Measurements from ENCODE around the gene PAX4.

PAX4 gene

GRCh38 chr7:127608446-127608845 is 9.5 kb downstream of the PAX4 start:
- H3K36me3 Mint-ChIP-seq (ENCODE audit: low read depth) = no peaks in the 10 kb centered on the region
- no peak overlapping the region for H3K27ac Mint-ChIP-seq
- no peak overlapping the region for H3K4me3 Mint-ChIP-seq
- H3K9me3 Mint-ChIP-seq = no peaks in the 10 kb centered on the region
- H3K4me1 Mint-ChIP-seq (ENCODE audit: low read depth) = no peaks in the 10 kb centered on the region
- peaks cover 4% of the 10 kb centered on the region for H3K27me3 Mint-ChIP-seq

- H3K4me1 Mint-ChIP-seq (ENCODE audit: low read depth) = no peaks in the 10 kb centered on the region
- H3K27me3 Mint-ChIP-seq = no peaks in the 10 kb centered on the region
These were observed 17.1 kb downstream of the PAX4 start for GRCh38 chr7:127600885-127601284.

GRCh38 chr7:127598318-127598717 is 19.6 kb downstream of the PAX4 start:
- Mint-ChIP-seq H3K27me3 (no peaks in the 10 kb centered on the region), H3K9me3 (no peaks in the 10 kb centered on the region), H3K27ac (no peak overlapping the region), H3K36me3 (ENCODE audit: low read depth) (no peaks in the 10 kb centered on the region), H3K4me1 (ENCODE audit: low read depth) (no peaks in the 10 kb centered on the region), H3K4me3 (no peak overlapping the region)

More at GRCh38 chr7:127600885-127601284, 17.1 kb downstream of the PAX4 start:
- no peak overlapping the region for H3K4me3 Mint-ChIP-seq
- no peaks in the 10 kb centered on the region for H3K36me3 Mint-ChIP-seq (ENCODE audit: low read depth)
- no peaks in the 10 kb centered on the region for H3K9me3 Mint-ChIP-seq
- no peak overlapping the region for H3K27ac Mint-ChIP-seq

DNA sequence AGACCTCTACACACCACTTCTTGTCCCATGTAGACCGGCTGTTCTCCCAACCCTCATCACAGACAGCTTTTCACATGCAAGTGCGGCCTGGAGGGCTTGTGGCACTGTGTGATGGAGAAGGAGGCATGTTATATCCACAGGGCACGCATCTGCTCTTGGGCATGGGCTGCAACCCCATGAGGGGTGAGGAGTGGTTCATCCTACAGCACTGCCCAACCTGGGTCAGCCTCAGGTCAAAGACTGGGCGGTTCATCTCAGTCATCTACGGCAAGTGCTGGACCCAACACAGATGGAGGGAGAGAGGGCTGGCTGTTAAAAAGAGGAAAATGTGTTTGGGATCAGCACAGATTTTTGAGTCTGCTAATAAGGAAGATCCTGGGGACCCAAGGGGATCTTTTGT is 22.2 kb downstream of the PAX4 start:
- H3K27ac Mint-ChIP-seq = no peak overlapping the region
- H3K4me3 Mint-ChIP-seq = no peak overlapping the region
- peaks cover 11% of the 10 kb centered on the region for H3K36me3 Mint-ChIP-seq (ENCODE audit: low read depth)
- no peaks in the 10 kb centered on the region for H3K9me3 Mint-ChIP-seq
- H3K4me1 Mint-ChIP-seq (ENCODE audit: low read depth) = no peaks in the 10 kb centered on the region
- no peaks in the 10 kb centered on the region for H3K27me3 Mint-ChIP-seq

GRCh38 chr7:127594490-127594889 is 23.5 kb downstream of the PAX4 start:
- Mint-ChIP-seq H3K27ac (no peak overlapping the region), H3K4me1 (ENCODE audit: low read depth) (peaks cover 7% of the 10 kb centered on the region), H3K27me3 (no peaks in the 10 kb centered on the region), H3K9me3 (no peaks in the 10 kb centered on the region), H3K4me3 (no peak overlapping the region), H3K36me3 (ENCODE audit: low read depth) (peaks cover 15% of the 10 kb centered on the region)

DNA sequence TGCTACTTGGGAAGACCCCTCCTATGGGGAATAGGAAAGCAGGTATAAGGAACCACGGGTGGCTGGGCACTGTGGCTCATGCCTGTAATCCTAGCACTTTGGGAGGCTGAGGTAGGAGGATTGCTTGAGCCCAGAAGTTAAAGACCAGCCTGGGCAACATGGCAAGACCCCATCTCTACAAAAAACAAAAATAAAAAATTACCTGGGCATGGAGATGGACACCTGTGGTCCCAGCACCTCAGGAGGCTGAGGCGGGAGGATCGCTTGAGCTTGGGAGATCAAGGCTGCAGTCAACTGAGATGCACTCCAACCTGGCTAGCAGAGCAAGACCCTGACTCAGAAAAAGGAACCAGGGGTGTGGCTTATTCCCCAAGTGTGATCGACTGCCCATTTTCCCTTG is 25.4 kb downstream of the PAX4 start:
- Mint-ChIP-seq H3K36me3 (ENCODE audit: low read depth) (peaks cover 15% of the 10 kb centered on the region), H3K4me3 (no peak overlapping the region), H3K27ac (no peak overlapping the region), H3K27me3 (no peaks in the 10 kb centered on the region), H3K9me3 (no peaks in the 10 kb centered on the region), H3K4me1 (ENCODE audit: low read depth) (peaks cover 12% of the 10 kb centered on the region)

DNA sequence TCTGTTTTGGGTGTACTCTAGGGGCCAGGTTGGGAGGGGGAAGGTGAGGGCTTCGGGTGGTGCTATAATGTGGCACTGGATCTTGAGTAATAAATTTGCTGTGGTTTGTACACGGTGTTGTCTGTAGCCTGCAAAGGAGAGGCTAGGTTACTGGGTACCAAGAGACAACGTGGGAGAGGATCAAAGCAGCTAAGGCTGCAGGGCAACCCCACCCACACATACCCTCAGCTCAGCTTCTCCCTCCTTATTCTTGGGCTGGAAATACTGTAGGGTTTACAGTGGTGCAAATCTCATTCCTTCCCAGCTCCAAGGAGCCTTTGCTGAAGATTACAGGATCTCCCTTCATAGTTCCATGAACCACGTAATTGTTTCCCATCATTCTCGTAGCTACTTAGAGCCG is 26.4 kb downstream of the PAX4 start:
- Mint-ChIP-seq H3K9me3 (no peaks in the 10 kb centered on the region), H3K36me3 (ENCODE audit: low read depth) (peaks cover 15% of the 10 kb centered on the region), H3K4me3 (no peak overlapping the region), H3K27me3 (no peaks in the 10 kb centered on the region), H3K27ac (no peak overlapping the region), H3K4me1 (ENCODE audit: low read depth) (peaks cover 20% of the 10 kb centered on the region)

DNA sequence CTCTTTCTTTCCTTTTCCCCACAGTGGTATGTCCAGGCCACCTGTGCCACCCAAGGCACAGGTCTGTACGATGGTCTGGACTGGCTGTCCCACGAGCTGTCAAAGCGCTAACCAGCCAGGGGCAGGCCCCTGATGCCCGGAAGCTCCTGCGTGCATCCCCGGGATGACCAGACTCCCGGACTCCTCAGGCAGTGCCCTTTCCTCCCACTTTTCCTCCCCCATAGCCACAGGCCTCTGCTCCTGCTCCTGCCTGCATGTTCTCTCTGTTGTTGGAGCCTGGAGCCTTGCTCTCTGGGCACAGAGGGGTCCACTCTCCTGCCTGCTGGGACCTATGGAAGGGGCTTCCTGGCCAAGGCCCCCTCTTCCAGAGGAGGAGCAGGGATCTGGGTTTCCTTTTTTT is 26.8 kb downstream of the PAX4 start:
- peaks cover 15% of the 10 kb centered on the region for H3K36me3 Mint-ChIP-seq (ENCODE audit: low read depth)
- H3K4me1 Mint-ChIP-seq (ENCODE audit: low read depth) = peaks cover 23% of the 10 kb centered on the region
- H3K27me3 Mint-ChIP-seq = no peaks in the 10 kb centered on the region
- no peaks in the 10 kb centered on the region for H3K9me3 Mint-ChIP-seq
- H3K4me3 Mint-ChIP-seq = no peak overlapping the region
- H3K27ac Mint-ChIP-seq = no peak overlapping the region

DNA sequence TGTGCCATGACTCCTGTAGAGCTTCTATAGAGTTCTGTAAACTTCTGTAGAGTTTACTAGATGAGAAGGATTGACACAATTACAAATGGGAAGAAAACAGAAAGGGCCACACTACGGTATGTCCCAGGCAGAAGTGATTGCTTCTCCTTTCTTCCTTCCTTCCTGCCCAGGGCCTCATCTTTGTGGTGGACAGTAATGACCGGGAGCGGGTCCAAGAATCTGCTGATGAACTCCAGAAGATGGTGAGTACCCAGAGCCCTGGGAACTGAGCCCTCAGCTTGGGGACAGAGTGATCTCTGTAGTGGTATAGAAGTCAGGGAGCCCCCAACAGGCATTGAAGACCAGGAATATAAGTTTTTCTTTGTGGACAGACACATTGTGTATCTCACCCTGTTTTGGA is 28.0 kb downstream of the PAX4 start:
- H3K4me3 Mint-ChIP-seq = peak overlapping the region; percentile 99
- H3K36me3 Mint-ChIP-seq (ENCODE audit: low read depth) = peaks cover 15% of the 10 kb centered on the region
- H3K4me1 Mint-ChIP-seq (ENCODE audit: low read depth) = peaks cover 30% of the 10 kb centered on the region
- H3K27me3 Mint-ChIP-seq = no peaks in the 10 kb centered on the region
- H3K27ac Mint-ChIP-seq = no peak overlapping the region
- no peaks in the 10 kb centered on the region for H3K9me3 Mint-ChIP-seq

GRCh38 chr7:127588697-127589482 is 29.1 kb downstream of the PAX4 start:
- Mint-ChIP-seq H3K4me3 (peak overlapping the region; percentile 99), H3K27me3 (no peaks in the 10 kb centered on the region), H3K27ac (peak overlapping the region; percentile 94), H3K4me1 (ENCODE audit: low read depth) (peaks cover 39% of the 10 kb centered on the region), H3K9me3 (no peaks in the 10 kb centered on the region), H3K36me3 (ENCODE audit: low read depth) (peaks cover 16% of the 10 kb centered on the region)

DNA sequence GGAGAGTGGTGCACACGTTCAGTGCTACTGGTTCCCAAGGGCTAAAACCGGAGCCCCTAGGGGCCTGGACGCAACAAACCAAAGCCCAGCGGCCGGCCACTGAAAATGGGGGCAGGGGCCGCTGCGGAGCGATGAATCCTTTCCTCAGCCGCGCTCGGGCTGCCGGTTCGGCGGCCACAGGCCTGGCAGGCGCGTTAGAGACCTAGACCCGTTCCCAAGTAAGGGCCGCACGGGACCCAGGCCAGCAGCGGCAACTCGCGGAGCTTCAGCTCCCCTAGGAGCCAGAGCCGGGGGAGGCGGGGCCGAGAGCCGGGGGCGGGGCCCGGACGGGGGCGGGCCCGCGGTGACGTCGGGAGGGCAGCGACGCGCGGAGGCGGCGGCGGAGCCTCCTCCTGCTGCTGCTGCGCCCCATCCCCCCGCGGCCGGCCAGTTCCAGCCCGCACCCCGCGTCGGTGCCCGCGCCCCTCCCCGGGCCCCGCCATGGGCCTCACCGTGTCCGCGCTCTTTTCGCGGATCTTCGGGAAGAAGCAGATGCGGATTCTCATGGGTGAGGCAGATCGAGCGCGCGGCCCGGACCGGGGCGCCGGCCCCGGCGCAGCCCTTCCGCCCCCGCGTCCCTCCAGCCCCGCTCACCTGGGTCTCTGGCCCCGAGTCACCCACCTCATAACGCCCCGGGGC is 29.8 kb downstream of the PAX4 start, which contains the start of gene ARF5:
Gene ARF5, plus strand, starts transcription at position 393 of the 678 bp plus-strand sequence. Its CDS starts 88 bp downstream, at position 481.
- H3K36me3 Mint-ChIP-seq (ENCODE audit: low read depth) = peaks cover 23% of the 10 kb centered on the region
- peaks cover 47% of the 10 kb centered on the region for H3K4me1 Mint-ChIP-seq (ENCODE audit: low read depth)
- H3K27me3 Mint-ChIP-seq = no peaks in the 10 kb centered on the region
- no peaks in the 10 kb centered on the region for H3K9me3 Mint-ChIP-seq
- peak within 1 kb of the TSS; percentile 99 for H3K4me3 Mint-ChIP-seq
- H3K27ac Mint-ChIP-seq = peak within 1 kb of the TSS; percentile 94

DNA sequence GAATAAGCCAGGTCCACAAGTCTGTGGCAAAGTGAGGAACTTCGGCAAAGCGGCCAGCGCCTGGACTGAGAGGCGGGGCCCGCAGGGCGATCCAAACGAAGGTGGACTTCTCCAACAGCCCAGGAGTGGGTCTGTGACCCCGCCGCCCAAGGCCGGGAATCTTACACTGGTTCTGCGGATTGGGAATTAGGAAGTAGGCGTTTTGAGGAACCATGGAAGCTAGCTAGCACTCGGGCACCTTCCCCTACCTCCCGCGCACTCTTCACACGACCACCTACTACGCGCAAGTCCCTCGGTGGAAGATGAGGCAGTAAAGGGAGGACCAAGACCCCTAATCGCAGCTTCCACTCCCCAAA is 30.3 kb downstream of the PAX4 start:
- Mint-ChIP-seq H3K27ac (no peak overlapping the region), H3K9me3 (no peaks in the 10 kb centered on the region), H3K4me1 (ENCODE audit: low read depth) (peaks cover 52% of the 10 kb centered on the region), H3K4me3 (peak overlapping the region; percentile 69), H3K36me3 (ENCODE audit: low read depth) (peaks cover 27% of the 10 kb centered on the region), H3K27me3 (no peaks in the 10 kb centered on the region)

- H3K36me3 Mint-ChIP-seq (ENCODE audit: low read depth) = peaks cover 31% of the 10 kb centered on the region
- no peaks in the 10 kb centered on the region for H3K27me3 Mint-ChIP-seq
- H3K4me1 Mint-ChIP-seq (ENCODE audit: low read depth) = peaks cover 65% of the 10 kb centered on the region
- peak overlapping the region; percentile 69 for H3K4me3 Mint-ChIP-seq
- no peak overlapping the region for H3K27ac Mint-ChIP-seq
- H3K9me3 Mint-ChIP-seq = no peaks in the 10 kb centered on the region
These were observed 31.6 kb downstream of the PAX4 start for GRCh38 chr7:127586346-127586745.

DNA sequence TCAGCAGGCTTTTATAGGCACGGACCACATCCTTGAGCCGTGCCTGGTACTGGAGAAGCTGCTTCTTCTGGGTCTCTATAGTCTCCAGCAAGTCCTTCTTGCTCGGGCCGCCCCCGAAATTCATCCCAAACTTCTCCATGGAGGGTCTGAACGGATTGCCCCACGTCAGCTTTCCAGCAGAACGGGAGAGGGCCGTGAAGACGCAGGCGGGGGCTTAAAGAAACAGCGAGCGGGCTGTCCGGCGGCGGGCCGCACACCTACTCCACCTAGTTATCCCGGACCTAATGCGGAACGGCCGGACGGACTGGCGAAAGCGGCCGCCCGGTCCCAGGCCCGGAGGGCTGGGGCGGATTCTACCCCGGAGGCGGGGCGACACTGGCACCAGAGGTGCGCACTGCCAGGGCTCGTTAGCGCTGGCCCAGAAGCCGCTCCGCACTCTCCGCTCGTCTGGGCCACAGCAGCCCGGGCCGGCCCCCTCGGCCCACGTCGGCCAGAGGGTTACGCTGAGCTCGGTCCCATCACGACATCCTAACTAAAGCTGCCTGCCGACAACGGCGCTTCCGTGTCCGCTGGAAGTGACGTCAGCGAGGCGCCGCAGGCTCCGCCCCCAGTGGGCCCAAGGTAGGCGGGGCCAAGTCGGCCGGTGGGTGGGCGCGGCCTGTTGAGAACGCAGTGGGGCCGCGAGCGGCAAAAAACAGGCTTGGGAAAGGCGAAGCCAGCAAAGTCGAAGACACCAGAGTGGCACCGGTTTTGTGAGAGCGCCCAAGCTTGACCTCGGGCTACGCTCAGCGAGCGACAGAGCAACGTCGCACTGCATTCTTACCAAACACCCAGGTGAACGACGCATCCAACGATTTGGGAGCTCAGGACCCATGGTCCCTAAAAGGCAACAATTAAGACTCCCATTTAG is 32.6 kb downstream of the PAX4 start, which contains the start of gene GCC1:
Gene GCC1, minus strand, starts transcription at position 553 of the 910 bp plus-strand sequence. Its CDS starts 414 bp downstream, at position 139.
- peak within 1 kb of the TSS; percentile 90 for H3K4me3 Mint-ChIP-seq
- no peaks in the 10 kb centered on the region for H3K9me3 Mint-ChIP-seq
- H3K27me3 Mint-ChIP-seq = no peaks in the 10 kb centered on the region
- peak within 1 kb of the TSS; percentile 85 for H3K27ac Mint-ChIP-seq
- H3K36me3 Mint-ChIP-seq (ENCODE audit: low read depth) = peaks cover 30% of the 10 kb centered on the region
- peaks cover 74% of the 10 kb centered on the region for H3K4me1 Mint-ChIP-seq (ENCODE audit: low read depth)

DNA sequence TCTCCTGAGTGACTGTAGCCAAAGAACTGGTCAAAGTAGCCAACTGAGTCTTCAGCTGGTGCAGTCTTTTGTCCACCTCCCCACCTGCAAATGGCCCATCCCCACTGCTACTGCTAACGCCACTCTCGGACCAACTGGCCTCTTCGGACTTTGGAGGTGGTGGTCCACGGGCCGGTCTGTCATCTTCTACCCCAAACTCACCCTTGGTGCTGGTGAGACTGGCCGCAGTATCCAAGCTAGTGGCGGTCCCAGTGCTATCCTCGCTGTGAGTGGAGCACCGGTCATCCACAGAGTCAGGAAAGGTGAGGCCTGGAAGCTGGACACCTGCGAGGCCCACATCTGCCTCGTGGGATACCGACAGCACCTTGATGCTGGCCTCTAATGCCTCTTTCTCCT is 33.3 kb downstream of the PAX4 start:
- Mint-ChIP-seq H3K36me3 (ENCODE audit: low read depth) (peaks cover 33% of the 10 kb centered on the region), H3K27me3 (no peaks in the 10 kb centered on the region), H3K27ac (peak overlapping the region; percentile 85), H3K4me1 (ENCODE audit: low read depth) (peaks cover 69% of the 10 kb centered on the region), H3K9me3 (no peaks in the 10 kb centered on the region), H3K4me3 (peak overlapping the region; percentile 90)

Data from stimulated activated naive CD8-positive, alpha-beta T cell treated with anti-CD3 and anti-CD28 coated beads, Interleukin-15, Interleukin-2, amounts not matched to agents 100 ng/mL and 50 ng/mL, for 24 hours (primary cell).